HEK293 (cell line): Measurements from ENCODE around the gene KCNE5.
"Not testable (repeated sequence)": the region's sequence is repeated elsewhere in the genome, so short reads cannot be mapped to it uniquely, and the experiment has no call there.

Source experiments
- CTCF ChIA-PET: fragments of 350-600 bp; formaldehyde crosslinking; extraction: SDS; loops from one replicate; lab custom pipeline; 2021; ENCODE audit warnings: antibody characterized with exemption; lab: Yijun Ruan, JAX
- POLR2A ChIA-PET: fragments of 300-600 bp; formaldehyde crosslinking; extraction: SDS; loops from one replicate; lab custom pipeline; 2020; ENCODE audit warnings: antibody characterized with exemption, inconsistent platforms; lab: Yijun Ruan, JAX
- H3K27ac ChIP-seq: fragments of 200-500 bp; sonication (Bioruptor generic); 2 replicates; pipeline ENCODE4 v1.5.1; 2014; ENCODE audit warnings: low read depth, low read length, control low read depth, inconsistent platforms; ENCODE audit errors: extremely low read depth
- H3K36me3 ChIP-seq, 2 experiments: fragments of 200-500 bp in 1 of 2; sonication (Bioruptor generic) in 1 of 2; 1 replicate in 1 of 2; 2 replicates in 1 of 2; pipeline ENCODE4 v1.5.1; 2014 to 2017; ENCODE audit warnings: inconsistent platforms in 2 of 2, low read length in 2 of 2; ENCODE audit not compliant: control insufficient read depth in 2 of 2, insufficient read depth in 1 of 2
- H3K4me1 ChIP-seq: fragments of 200-500 bp; sonication (Bioruptor generic); 2 replicates; pipeline ENCODE4 v1.5.1; 2014; ENCODE audit warnings: mild to moderate bottlenecking, low read length, inconsistent platforms; ENCODE audit not compliant: control insufficient read depth, insufficient read depth
- H3K4me3 ChIP-seq: 2 replicates; pipeline ENCODE4 v1.5.1; 2011; ENCODE audit warnings: low read depth, mild to moderate bottlenecking, control low read depth, low read length, moderate library complexity
- H3K9me3 ChIP-seq: fragments of 200-500 bp; sonication (Bioruptor generic); 2 replicates; pipeline ENCODE4 v1.5.1; 2014; ENCODE audit warnings: low read depth, low read length, inconsistent platforms; ENCODE audit not compliant: control insufficient read depth, insufficient read depth
- BCL11B ChIP-seq: fragments of 450-650 bp; formaldehyde crosslinking; IDR thresholded peaks from 2 replicates; pipeline ENCODE4 v1.5.1; 2016; ENCODE audit warnings: low read depth, missing biosample characterization, missing genetic modification characterization
- CTCF ChIP-seq: fragments of 450-650 bp; formaldehyde crosslinking; IDR thresholded peaks from 2 replicates; pipeline ENCODE4 v1.5.1; 2016; ENCODE audit warnings: missing biosample characterization, missing genetic modification characterization
- EGR2 ChIP-seq: fragments of 450-650 bp; formaldehyde crosslinking; IDR thresholded peaks from 2 replicates; pipeline ENCODE4 v1.5.1; 2016; ENCODE audit warnings: low read depth, missing biosample characterization, missing genetic modification characterization
- GLIS1 ChIP-seq: fragments of 450-650 bp; formaldehyde crosslinking; IDR thresholded peaks from 2 replicates; pipeline ENCODE4 v1.5.1; 2016; ENCODE audit warnings: missing biosample characterization, missing genetic modification characterization
- GLIS2 ChIP-seq: fragments of 450-650 bp; formaldehyde crosslinking; IDR thresholded peaks from 2 replicates; pipeline ENCODE4 v1.5.1; 2016; ENCODE audit warnings: missing biosample characterization, missing genetic modification characterization
- ZBTB49 ChIP-seq: fragments of 450-650 bp; formaldehyde crosslinking; IDR thresholded peaks from 2 replicates; pipeline ENCODE4 v1.5.1; 2016; ENCODE audit warnings: missing biosample characterization, missing genetic modification characterization, low read depth
- ZNF138 ChIP-seq: fragments of 450-650 bp; formaldehyde crosslinking; IDR thresholded peaks from 2 replicates; pipeline ENCODE4 v1.5.1; 2016; ENCODE audit warnings: missing biosample characterization, missing genetic modification characterization, borderline replicate concordance
- ZNF146 ChIP-seq: fragments of 450-650 bp; formaldehyde crosslinking; IDR thresholded peaks from 2 replicates; pipeline ENCODE4 v1.5.1; 2016; ENCODE audit warnings: missing biosample characterization, missing genetic modification characterization
- ZNF175 ChIP-seq: fragments of 450-650 bp; formaldehyde crosslinking; IDR thresholded peaks from 2 replicates; pipeline ENCODE4 v1.5.1; 2016; ENCODE audit warnings: missing biosample characterization, missing genetic modification characterization
- ZNF2 ChIP-seq: fragments of 450-650 bp; formaldehyde crosslinking; IDR thresholded peaks from 2 replicates; pipeline ENCODE4 v1.5.1; 2016; ENCODE audit warnings: missing biosample characterization, missing genetic modification characterization
- ZNF280D ChIP-seq: fragments of 450-650 bp; formaldehyde crosslinking; IDR thresholded peaks from 2 replicates; pipeline ENCODE4 v1.5.1; 2016; ENCODE audit warnings: missing biosample characterization, missing genetic modification characterization
- ZNF292 ChIP-seq: fragments of 450-650 bp; formaldehyde crosslinking; IDR thresholded peaks from 2 replicates; pipeline ENCODE4 v1.5.1; 2016; ENCODE audit warnings: low read depth, missing biosample characterization, missing genetic modification characterization, borderline replicate concordance
- ZNF335 ChIP-seq: fragments of 450-650 bp; formaldehyde crosslinking; conservative IDR thresholded peaks from 2 replicates; pipeline ENCODE4 v1.5.1; 2016; ENCODE audit warnings: missing biosample characterization, missing genetic modification characterization
- ZNF366 ChIP-seq: fragments of 450-650 bp; formaldehyde crosslinking; conservative IDR thresholded peaks from 2 replicates; pipeline ENCODE4 v1.5.1; 2016; ENCODE audit warnings: missing biosample characterization, missing genetic modification characterization
- ZNF654 ChIP-seq: fragments of 450-650 bp; formaldehyde crosslinking; IDR thresholded peaks from 2 replicates; pipeline ENCODE4 v1.5.1; 2016; ENCODE audit warnings: low read depth, missing biosample characterization, missing genetic modification characterization
- ZNF677 ChIP-seq: fragments of 450-650 bp; IDR thresholded peaks from 2 replicates; pipeline ENCODE4 v1.5.0; 2018; ENCODE audit warnings: missing biosample characterization, mild to moderate bottlenecking, missing genetic modification characterization, moderate library complexity
- ZNF747 ChIP-seq: fragments of 450-650 bp; formaldehyde crosslinking; IDR thresholded peaks from 2 replicates; pipeline ENCODE4 v1.5.1; 2016; ENCODE audit warnings: missing biosample characterization, missing genetic modification characterization

KCNE5 gene

GRCh38 chrX:109637477-109637876 lies 12.5 kb upstream of the KCNE5 start:
- H3K36me3 ChIP-seq, H3K27ac ChIP-seq, H3K4me1 ChIP-seq, H3K9me3 ChIP-seq, POLR2A ChIA-PET, H3K4me3 ChIP-seq: not testable (repeated sequence)
- TF ChIP-seq ZNF280D (tag by site-specific recombination) (0 out of 2 replicates have a peak, but pooled peaks have one; percentile 27), ZNF146 (peak; percentile 91)
- CTCF ChIA-PET: interaction anchor here (1.3 kb wide), 1 partner anchor 152 kb away, joined by 4 read pairs; no protein-coding TSS in a partner anchor

- Histone ChIP-seq H3K4me3 (no peak overlapping the region), H3K36me3 (no peaks in the 10 kb centered on the region), H3K9me3 (no peaks in the 10 kb centered on the region), H3K27ac (no peak overlapping the region), H3K4me1 (no peaks in the 10 kb centered on the region)
- POLR2A ChIA-PET: no interaction called here
- TF ChIP-seq GLIS1 (tag by site-specific recombination) (peak; percentile 32; the same call in 1 of the 2 replicates), ZNF654 (tag by site-specific recombination) (0 out of 2 replicates have a peak, but pooled peaks have one; percentile 24), CTCF (tag by site-specific recombination) (0 out of 2 replicates have a peak, but pooled peaks have one; percentile 7), GLIS2 (tag by site-specific recombination) (no peak), ZNF146 (no peak), BCL11B (no peak)
- CTCF ChIA-PET: interaction anchor here (0.6 to 5.5 kb wide), 33 partner anchors 8 to 401 kb away, joined by 3 to 110 read pairs (median 4); partner anchors contain the start of gene GUCY2F
Measured at GRCh38 chrX:109635146-109635545, 10.2 kb upstream of the KCNE5 start.

- CTCF ChIA-PET: interaction anchor here (0.6 to 5.5 kb wide), 20 partner anchors 11 to 1614 kb away, joined by 3 to 110 read pairs (median 6); partner anchors contain the start of gene NXT2
Measured at GRCh38 chrX:109632906-109633504, 8.0 kb upstream of the KCNE5 start.

More at GRCh38 chrX:109632906-109633504, 8.0 kb upstream of the KCNE5 start:
- Histone ChIP-seq H3K36me3 (no peaks in the 10 kb centered on the region), H3K4me1 (no peaks in the 10 kb centered on the region), H3K4me3 (no peak overlapping the region), H3K9me3 (no peaks in the 10 kb centered on the region), H3K27ac (no peak overlapping the region)
- TF ChIP-seq EGR2 (tag by site-specific recombination): no peak
- peak; percentile 68 for TF ChIP-seq ZNF654 (tag by site-specific recombination)
- no peak for TF ChIP-seq ZNF292 (tag by site-specific recombination)
- no peak for TF ChIP-seq ZNF747 (tag by site-specific recombination)
- TF ChIP-seq ZNF677: no peak
- no peak for TF ChIP-seq ZNF366 (tag by site-specific recombination)
- TF ChIP-seq ZNF335: no peak
- no peak for TF ChIP-seq ZNF175 (tag by site-specific recombination)
- TF ChIP-seq CTCF (tag by site-specific recombination): peak; percentile 14; the same call in 1 of the 2 replicates
- TF ChIP-seq ZNF2: peak; percentile 68; the same call in 1 of the 2 replicates
- no peak for TF ChIP-seq ZNF138 (tag by site-specific recombination)
- no peak for TF ChIP-seq ZBTB49 (tag by site-specific recombination)
- TF ChIP-seq, all 188 proteins: peak for 3
- POLR2A ChIA-PET: no interaction called here
